NCI-H524 (cell line): Measurements from ENCODE around the gene DNAI2.
A peak's percentile ranks its signal among the peaks of the same experiment; 100 is the strongest.

ENCODE experiments used
- DNase-seq, 2 experiments: peaks; one replicate each; lab custom pipeline; 2025; lab: John Stamatoyannopoulos, UW

Gene DNAI2

DNA sequence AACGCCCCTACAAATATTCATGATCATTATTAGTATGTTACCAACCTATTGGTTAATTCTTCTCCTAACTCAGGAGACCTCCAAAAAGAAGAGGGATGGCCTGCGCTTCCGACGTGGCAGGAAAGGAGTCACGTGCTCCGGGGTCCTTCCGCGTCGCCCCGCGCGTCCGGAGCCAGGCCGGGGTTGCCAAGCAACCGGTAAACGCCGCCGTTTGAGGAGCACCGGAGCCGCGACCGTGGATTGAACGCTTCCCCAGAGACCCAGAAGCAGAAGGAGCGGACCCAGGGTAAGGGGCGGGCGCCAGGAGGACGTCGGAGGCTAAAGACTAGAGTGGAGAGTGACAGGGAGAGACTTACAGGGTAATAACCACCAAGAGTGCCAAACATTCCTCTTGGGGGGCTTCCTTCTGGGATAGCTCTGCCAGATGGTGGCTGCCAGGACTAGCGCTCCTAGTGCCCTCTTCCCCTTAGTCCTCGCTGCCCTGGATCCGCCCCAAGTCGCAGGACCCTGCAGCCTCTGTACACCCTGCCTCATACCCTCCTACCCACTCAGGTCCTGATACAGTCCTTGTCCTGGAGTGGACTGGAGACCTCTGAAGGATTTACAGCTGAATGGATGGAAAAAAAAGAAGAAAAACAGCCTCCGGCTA is at the start of gene DNAI2:
Gene DNAI2, plus strand, starts transcription at position 175 of the 649 bp plus-strand sequence. CDS start 7,584 bp downstream, outside the sequence.
- DNase-seq: peak; percentile 67 to 85

GRCh38 chr17:74224959-74225725 is 48.9 kb upstream of the DNAI2 start:
- DNase-seq: no peak

- DNase-seq: no peak
Measured at GRCh38 chr17:74226252-74226651, 47.8 kb upstream of the DNAI2 start.

DNA sequence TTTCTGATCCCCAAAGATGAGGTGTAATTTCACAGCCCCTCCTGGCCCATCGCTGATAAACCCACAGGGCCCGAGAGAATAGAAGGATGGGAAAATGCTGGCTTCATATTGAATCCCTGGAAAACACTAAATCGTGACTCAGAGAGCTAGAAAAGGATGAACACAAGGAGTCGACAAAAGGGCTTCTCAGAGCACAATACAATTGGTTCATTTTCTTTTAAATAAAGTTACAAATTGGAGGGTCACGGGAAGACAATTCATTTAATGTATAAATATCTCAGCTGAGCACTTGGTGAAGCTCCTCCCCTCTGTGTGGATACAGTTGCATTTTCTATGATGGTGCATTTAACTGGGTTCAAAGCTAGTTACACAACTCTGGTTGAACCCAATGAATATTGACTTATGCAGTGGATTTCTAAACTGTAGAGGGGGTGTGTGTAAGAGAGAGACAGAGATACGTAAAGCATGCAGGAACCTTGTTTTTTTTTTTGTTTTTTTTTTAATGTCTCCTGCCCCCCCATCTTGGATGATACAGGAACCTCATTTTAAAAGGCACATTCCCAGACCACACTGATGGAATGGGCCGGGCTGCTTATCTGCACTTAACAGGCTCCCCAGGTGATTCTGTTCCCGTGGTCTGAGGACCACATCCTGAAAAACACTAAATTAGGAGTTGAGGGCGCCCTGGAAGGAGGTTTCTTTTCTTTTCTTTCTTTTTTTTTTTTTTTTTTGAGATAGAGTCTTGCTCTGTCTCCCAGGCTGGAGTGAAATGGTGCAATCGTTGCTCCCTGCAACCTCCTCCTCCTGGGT is 46.6 kb upstream of the DNAI2 start:
- DNase-seq: no peak

DNA sequence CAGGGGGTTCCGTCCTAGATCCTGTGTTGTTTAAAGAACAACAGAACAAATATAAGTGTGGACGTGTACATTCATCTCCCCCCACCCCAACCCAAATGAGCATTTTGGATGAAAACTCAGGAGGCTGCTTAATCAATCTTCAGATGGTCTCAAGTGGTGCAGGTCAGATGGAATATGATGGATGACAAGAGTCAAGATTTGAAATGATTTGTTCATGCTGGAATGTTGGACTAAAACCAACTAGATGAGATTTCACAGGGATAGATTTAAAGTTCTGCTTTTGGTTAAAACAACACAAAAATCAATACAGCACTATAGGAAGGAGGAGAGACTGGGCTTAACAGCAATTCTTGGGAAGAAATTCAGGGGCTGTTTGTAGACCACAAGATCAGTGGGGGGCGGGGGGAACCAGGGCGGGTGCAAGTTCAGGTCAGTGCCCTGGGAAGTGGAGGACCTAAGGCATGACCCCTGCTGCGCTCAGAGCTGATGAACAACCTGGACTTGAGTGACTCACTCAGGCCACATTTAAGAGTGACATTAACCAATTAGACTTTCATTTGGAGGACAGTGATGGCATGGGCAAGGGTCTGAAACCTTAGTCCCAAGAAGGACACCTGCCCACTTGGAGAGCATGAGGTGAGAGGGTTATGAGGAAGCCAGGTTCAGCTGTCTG is 45.6 kb upstream of the DNAI2 start:
- DNase-seq: no peak

- DNase-seq: no peak
Measured at GRCh38 chr17:74230896-74231295, 43.1 kb upstream of the DNAI2 start.

DNA sequence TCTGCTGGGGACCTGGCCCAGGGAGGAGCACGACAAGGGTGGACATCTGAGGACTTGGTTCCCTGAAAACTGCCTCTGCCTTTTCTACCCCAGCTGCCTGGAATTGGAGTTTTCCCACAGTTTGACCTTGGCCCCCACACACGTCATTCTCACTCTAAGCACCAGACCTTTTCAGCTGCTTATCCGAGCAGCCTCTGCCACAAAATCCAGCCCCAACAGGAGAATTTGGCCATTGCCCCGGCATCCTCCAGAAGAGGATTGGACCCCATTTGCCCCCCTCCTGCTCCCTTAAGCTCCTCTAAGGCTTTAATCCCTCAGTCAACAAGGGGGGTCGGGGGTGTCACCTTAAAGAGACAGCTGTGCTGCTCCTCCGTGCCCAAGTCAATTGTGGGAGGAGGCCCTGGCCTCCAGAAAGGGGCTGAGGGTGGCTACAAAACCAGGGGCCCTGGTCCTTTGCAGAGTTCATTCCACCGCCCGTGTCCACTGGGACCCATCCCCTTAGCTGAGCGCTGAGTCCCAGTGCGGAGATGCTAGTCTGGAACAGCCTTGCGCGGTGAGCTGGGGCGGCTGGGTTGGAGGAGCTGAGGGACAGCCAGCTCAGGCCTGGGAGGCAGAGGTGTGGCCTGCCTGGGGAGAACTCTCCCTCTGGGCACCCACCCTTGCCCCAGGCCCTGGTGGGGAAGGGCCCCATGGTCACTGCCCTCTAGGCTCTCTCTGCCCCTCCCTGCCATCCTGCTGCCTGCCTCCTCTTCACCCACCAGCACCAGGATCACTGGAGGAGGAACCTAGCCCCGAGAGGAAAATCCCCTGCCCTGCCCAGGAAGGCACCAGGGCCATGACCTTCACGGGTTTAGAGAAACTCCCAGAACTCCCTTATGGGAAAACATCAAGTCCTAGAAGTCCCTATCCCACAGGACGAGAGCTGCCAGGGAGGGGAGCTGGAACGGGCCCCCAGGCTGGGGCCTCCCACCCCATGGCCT is 41.8 kb upstream of the DNAI2 start:
- peak; percentile 84 to 94 for DNase-seq

DNA sequence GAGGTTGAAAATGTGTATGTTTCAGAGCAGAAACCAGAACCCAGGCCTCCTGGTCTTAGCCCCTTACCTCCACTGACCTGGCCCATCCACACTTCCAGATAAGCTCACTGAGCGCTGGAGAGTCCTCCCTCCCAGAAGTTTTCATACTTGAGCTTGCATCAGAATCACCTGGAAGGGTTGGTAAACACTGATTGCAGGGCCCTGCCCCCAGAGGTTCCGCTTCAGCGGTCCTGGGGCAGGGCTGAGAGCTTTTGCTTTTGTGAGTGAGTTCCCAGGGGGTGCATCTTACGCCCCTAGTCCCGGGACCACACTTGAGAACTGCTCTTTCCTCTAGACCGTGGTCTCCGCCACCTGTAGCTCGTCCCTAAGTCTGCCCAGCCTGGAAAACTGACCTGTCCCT is 40.1 kb upstream of the DNAI2 start:
- DNase-seq: no peak

- no peak for DNase-seq
Measured at GRCh38 chr17:74234486-74234885, 39.5 kb upstream of the DNAI2 start.

DNA sequence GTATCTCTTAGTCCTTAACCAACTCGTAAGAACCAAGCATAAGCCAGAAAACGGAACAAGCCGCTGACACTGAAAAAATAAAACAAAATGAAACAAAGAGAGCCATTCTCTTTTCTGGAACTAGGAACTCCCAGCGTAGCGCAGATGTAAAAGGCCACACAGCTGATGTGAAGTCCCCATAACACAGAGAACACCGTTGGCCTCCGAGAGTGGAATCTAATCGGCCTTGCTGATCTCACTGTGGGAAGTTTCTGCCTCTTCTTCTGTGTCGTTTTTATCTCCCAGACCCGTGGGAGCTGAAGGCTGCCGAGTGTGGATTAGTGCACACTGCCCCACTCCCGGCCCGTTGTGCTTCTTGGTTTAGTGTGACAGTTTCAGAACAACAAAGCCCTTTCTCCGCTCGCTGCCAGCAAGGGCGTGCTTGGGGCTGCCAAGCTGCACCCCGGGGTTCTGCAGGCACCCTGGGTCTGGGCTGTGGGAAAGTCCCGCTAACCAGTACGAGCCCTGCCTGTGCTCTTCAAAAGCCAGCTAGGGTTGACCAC is 38.9 kb upstream of the DNAI2 start:
- DNase-seq: no peak

DNA sequence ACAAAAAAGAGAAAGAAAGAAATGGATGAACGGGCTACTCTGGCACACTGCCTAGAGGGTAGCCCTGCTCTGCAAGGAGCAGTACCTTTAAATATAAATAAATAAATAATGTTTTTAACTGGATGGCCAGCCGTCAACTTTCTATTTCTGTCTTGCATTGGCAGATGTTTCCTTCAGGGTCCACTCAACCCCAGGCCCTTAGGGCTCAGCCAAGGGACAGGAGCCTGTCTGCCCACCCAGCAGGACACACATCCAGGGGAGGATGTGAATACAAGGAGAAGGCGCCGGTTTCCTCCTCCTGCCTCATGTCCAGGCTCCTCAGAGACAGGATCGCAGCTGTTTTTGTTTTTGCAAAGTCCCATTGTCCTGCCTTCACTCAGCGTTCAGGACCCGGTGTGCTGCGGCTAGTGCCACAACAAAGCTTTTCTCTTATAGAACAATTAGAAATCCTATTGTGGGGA is 38.1 kb upstream of the DNAI2 start:
- no peak for DNase-seq

DNA sequence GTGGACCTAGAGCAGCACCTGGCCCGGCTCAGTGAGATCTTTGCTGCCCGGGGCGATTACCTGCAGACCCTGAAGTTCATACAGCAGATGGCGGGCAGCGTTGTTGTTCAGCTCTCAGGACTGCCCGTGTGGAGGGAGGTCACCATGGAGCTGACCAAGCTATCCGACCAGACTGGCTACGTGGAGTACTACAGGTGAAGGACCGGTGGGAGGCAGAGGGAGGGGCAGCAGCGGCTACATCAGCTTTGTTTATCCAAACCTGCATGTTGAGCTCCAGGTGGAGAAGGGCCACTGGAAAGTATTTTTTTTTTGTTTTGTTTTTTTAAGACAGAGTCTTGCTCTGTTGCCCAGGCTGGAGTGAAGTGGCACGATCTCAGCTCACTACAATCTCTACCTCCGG is 36.7 kb upstream of the DNAI2 start:
- DNase-seq: no peak

- DNase-seq: no peak
Measured at GRCh38 chr17:74239172-74239571, 34.9 kb upstream of the DNAI2 start.

- DNase-seq: no peak
Measured at GRCh38 chr17:74240618-74241205, 33.3 kb upstream of the DNAI2 start.

GRCh38 chr17:74241431-74241830 is 32.6 kb upstream of the DNAI2 start:
- DNase-seq: no peak

GRCh38 chr17:74241847-74242246 is 32.2 kb upstream of the DNAI2 start:
- DNase-seq: no peak

- DNase-seq: no peak
Measured at GRCh38 chr17:74243013-74243755, 30.9 kb upstream of the DNAI2 start.

DNA sequence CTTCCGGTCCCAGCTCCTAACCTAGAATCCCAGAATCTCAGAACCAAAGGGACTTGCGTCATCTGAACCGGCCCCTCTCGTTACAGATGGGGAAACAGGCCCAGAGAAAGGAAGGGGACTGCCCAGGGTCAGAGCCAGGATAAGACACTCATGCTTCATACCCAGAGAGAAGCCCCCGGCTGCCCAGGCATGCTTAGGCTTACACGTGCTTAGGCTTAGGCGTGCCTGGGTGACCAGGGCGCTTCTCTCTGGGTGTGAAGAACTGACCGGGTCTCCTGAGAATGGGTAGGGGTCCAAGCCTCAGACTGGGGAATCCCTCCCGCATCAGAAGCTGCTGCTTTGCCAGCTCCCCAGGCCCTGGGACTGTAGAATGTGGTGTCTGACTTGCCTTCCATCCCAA is 29.9 kb upstream of the DNAI2 start:
- DNase-seq: no peak

DNA sequence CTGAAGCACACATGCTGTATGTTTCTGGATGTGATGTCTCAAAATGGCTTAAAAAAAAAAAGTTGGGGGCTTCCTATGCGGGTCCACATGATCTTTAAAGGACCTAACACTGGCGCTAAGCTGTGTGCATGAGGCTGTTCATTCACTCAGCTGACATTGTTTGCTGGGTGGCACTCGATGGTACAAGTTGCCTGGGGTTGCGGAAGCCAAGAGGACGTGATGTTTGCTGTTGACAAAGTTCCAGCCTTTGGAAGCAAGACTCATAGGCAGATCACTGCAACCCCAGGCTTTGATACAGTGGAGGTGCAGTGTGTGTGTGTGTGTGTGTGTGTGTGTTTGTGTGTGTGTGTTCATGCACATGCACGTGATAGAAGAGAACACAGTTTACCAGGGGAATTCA is 29.5 kb upstream of the DNAI2 start:
- DNase-seq: no peak
